Neural cell (in vitro differentiated cells): ENCODE data around the gene DPEP1. TPM values are rescaled to one million over a fixed set of nuclear protein-coding genes. Genes with fewer than 3 reads are reported as not detected.

Experiments used
- H2AFZ ChIP-seq: fragments of 200-600, 300-800 bp; sonication (generic), shearing (Covaris generic); 2 replicates; pipeline ENCODE4 v1.6.0; 2014; ENCODE audit warnings: low read depth, mild to moderate bottlenecking, antibody characterized with exemption, low read length, moderate library complexity
- H3F3A ChIP-seq: fragments of 200-600 bp; shearing (Covaris generic); 2 replicates; pipeline ENCODE4 v1.6.1; 2016; ENCODE audit warnings: mild to moderate bottlenecking, moderate library complexity, mixed read lengths, antibody characterized with exemption, low read length; ENCODE audit not compliant: insufficient read depth, poor library complexity, severe bottlenecking
- H3K27ac ChIP-seq: fragments of 200-600, 300-800 bp; sonication (generic), shearing (Covaris generic); 2 replicates; pipeline ENCODE4 v1.5.1; 2014; ENCODE audit warnings: mild to moderate bottlenecking, low read length, moderate library complexity
- H3K27me3 ChIP-seq: fragments of 300-800, 200-600 bp; sonication (generic), shearing (Covaris generic); 2 replicates; pipeline ENCODE4 v1.6.0; 2014; ENCODE audit warnings: mild to moderate bottlenecking, low read depth, low read length, moderate library complexity; ENCODE audit not compliant: insufficient read depth
- H3K36me3 ChIP-seq: fragments of 300-800, 200-600 bp; sonication (generic), shearing (Covaris generic); 2 replicates; pipeline ENCODE4 v1.5.1; 2014; ENCODE audit warnings: mild to moderate bottlenecking, antibody characterized with exemption, low read length, moderate library complexity; ENCODE audit not compliant: insufficient read depth
- H3K4me2 ChIP-seq: fragments of 300-800, 200-600 bp; sonication (generic), shearing (Covaris generic); 2 replicates; pipeline ENCODE4 v1.6.0; 2014; ENCODE audit warnings: mild to moderate bottlenecking, low read length
- H3K4me3 ChIP-seq: fragments of 300-800, 200-600 bp; sonication (generic), shearing (Covaris generic); 2 replicates; pipeline ENCODE4 v1.5.1; 2014; ENCODE audit warnings: mild to moderate bottlenecking, low read length, moderate library complexity
- H3K79me2 ChIP-seq: fragments of 200-600 bp; shearing (Covaris generic); replicated peaks from 2 replicates; pipeline ENCODE4 v1.6.0; 2014; ENCODE audit warnings: mild to moderate bottlenecking, low read length, moderate library complexity; ENCODE audit not compliant: insufficient read depth
- H3K9ac ChIP-seq: fragments of 300-800, 200-600 bp; sonication (generic), shearing (Covaris generic); 2 replicates; pipeline ENCODE4 v1.6.1; 2016; ENCODE audit warnings: mild to moderate bottlenecking, low read length, mixed read lengths
- H3K9me2 ChIP-seq: fragments of 200-600 bp; shearing (Covaris generic); 2 replicates; pipeline ENCODE4 v1.6.1; 2016; ENCODE audit warnings: mild to moderate bottlenecking, low read length, mixed read lengths; ENCODE audit not compliant: insufficient read depth
- H3K9me3 ChIP-seq: fragments of 200-600, 300-800 bp; sonication (generic), shearing (Covaris generic); 2 replicates; pipeline ENCODE4 v1.6.1; 2016; ENCODE audit warnings: mild to moderate bottlenecking, mixed run types, low read length, moderate library complexity, mixed read lengths
- H4K20me1 ChIP-seq: fragments of 200-600 bp; shearing (Covaris generic); 2 replicates; pipeline ENCODE4 v1.6.1; 2016; ENCODE audit warnings: mild to moderate bottlenecking, mixed run types; ENCODE audit not compliant: insufficient read depth
- EP300 ChIP-seq: fragments of 450-650 bp; conservative IDR thresholded peaks from 2 replicates; pipeline ENCODE4 v1.6.1; 2014; ENCODE audit warnings: antibody characterized with exemption, mild to moderate bottlenecking, moderate library complexity; ENCODE audit not compliant: poor library complexity, severe bottlenecking
- EZH2 ChIP-seq: fragments of 200-600, 300-800 bp; shearing (Covaris generic), sonication (generic); IDR thresholded peaks from 2 replicates; pipeline ENCODE4 v1.6.1; 2014; ENCODE audit warnings: antibody characterized with exemption, low read length, borderline replicate concordance, mild to moderate bottlenecking; ENCODE audit not compliant: insufficient read depth, poor library complexity, severe bottlenecking
- MXI1 ChIP-seq: fragments of 450-650 bp; conservative IDR thresholded peaks from 2 replicates; pipeline ENCODE4 v1.6.1; 2014; ENCODE audit warnings: antibody characterized with exemption, mild to moderate bottlenecking; ENCODE audit not compliant: poor library complexity, severe bottlenecking
- POLR2AphosphoS5 ChIP-seq: IDR thresholded peaks from 2 replicates; pipeline ENCODE4 v1.6.1; 2012
- RAD21 ChIP-seq: fragments of 450-650 bp; conservative IDR thresholded peaks from 2 replicates; pipeline ENCODE4 v1.6.1; 2014; ENCODE audit warnings: antibody characterized with exemption, mild to moderate bottlenecking, moderate library complexity
- REST ChIP-seq: IDR thresholded peaks from 2 replicates; pipeline ENCODE4 v1.6.1; 2012; ENCODE audit warnings: borderline replicate concordance
- SMC3 ChIP-seq: fragments of 450-650 bp; conservative IDR thresholded peaks from 2 replicates; pipeline ENCODE4 v1.6.1; 2014; ENCODE audit warnings: antibody characterized with exemption, mild to moderate bottlenecking, moderate library complexity; ENCODE audit not compliant: poor library complexity
- TAF1 ChIP-seq: IDR thresholded peaks from 2 replicates; pipeline ENCODE4 v1.6.1; 2012; ENCODE audit warnings: low read depth
- polyA plus RNA-seq: library from polyadenylated mRNA; depleted of rRNA; stranded (reverse); fragments of >200 nt; gene quantifications from 2 replicates; pipeline ENCODE4 v1.2.3, GENCODE V29; 2014
- TF ChIP-seq, protein P1 (sequence below): fragments of 450-650 bp; IDR thresholded peaks from 2 replicates; pipeline ENCODE4 v1.5.1; 2014; ENCODE audit warnings: antibody characterized with exemption, mild to moderate bottlenecking, moderate library complexity; ENCODE audit not compliant: poor library complexity, severe bottlenecking

The DPEP1 gene
- polyA plus RNA-seq, 1 donor from 2014 or later: 0.33 TPM

GRCh38 chr16:89639385-89639784 is 25.9 kb downstream of the DPEP1 start:
- no peak overlapping the region for H3K4me3 ChIP-seq
- H3K27me3 ChIP-seq: peaks cover 3% of the 10 kb centered on the region
- no peaks in the 10 kb centered on the region for H3K9me3 ChIP-seq
- H3K27ac ChIP-seq: no peak overlapping the region
- no peak overlapping the region for H3K4me2 ChIP-seq
- H2AFZ ChIP-seq: no peak overlapping the region
- no peaks in the 10 kb centered on the region for H3K79me2 ChIP-seq
- H3K36me3 ChIP-seq: no peaks in the 10 kb centered on the region
- no peaks in the 10 kb centered on the region for H3F3A ChIP-seq
- TF ChIP-seq SMC3 (no peak), MXI1 (no peak), TAF1 (no peak), RAD21 (no peak), REST (no peak), EP300 (no peak), POLR2AphosphoS5 (no peak)
- TF ChIP-seq, protein P1, sequence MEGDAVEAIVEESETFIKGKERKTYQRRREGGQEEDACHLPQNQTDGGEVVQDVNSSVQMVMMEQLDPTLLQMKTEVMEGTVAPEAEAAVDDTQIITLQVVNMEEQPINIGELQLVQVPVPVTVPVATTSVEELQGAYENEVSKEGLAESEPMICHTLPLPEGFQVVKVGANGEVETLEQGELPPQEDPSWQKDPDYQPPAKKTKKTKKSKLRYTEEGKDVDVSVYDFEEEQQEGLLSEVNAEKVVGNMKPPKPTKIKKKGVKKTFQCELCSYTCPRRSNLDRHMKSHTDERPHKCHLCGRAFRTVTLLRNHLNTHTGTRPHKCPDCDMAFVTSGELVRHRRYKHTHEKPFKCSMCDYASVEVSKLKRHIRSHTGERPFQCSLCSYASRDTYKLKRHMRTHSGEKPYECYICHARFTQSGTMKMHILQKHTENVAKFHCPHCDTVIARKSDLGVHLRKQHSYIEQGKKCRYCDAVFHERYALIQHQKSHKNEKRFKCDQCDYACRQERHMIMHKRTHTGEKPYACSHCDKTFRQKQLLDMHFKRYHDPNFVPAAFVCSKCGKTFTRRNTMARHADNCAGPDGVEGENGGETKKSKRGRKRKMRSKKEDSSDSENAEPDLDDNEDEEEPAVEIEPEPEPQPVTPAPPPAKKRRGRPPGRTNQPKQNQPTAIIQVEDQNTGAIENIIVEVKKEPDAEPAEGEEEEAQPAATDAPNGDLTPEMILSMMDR: no peak
- H3K9ac ChIP-seq: no peak overlapping the region
- H3K9me2 ChIP-seq: no peaks in the 10 kb centered on the region
- H4K20me1 ChIP-seq: no peaks in the 10 kb centered on the region

- Histone ChIP-seq H3K9me2 (no peaks in the 10 kb centered on the region), H3K4me2 (no peak overlapping the region)
These were observed 28.1 kb downstream of the DPEP1 start for GRCh38 chr16:89641458-89642119.

GRCh38 chr16:89642574-89642973 is 29.1 kb downstream of the DPEP1 start:
- Histone ChIP-seq H3K27ac (no peak overlapping the region), H2AFZ (no peak overlapping the region), H3K9me3 (no peaks in the 10 kb centered on the region), H3K9me2 (no peaks in the 10 kb centered on the region), H4K20me1 (no peaks in the 10 kb centered on the region), H3K9ac (no peak overlapping the region), H3F3A (no peaks in the 10 kb centered on the region), H3K4me2 (no peak overlapping the region), H3K36me3 (no peaks in the 10 kb centered on the region), H3K4me3 (no peak overlapping the region), H3K27me3 (no peaks in the 10 kb centered on the region), H3K79me2 (no peaks in the 10 kb centered on the region)
- no peak for TF ChIP-seq MXI1
- no peak for TF ChIP-seq TAF1
- no peak for TF ChIP-seq EZH2
- no peak for TF ChIP-seq EP300
- TF ChIP-seq RAD21: no peak
- no peak for TF ChIP-seq POLR2AphosphoS5
- TF ChIP-seq REST: no peak

More at GRCh38 chr16:89641458-89642119, 28.1 kb downstream of the DPEP1 start:
- Histone ChIP-seq H3K36me3 (no peaks in the 10 kb centered on the region), H3K79me2 (no peaks in the 10 kb centered on the region), H2AFZ (no peak overlapping the region), H4K20me1 (no peaks in the 10 kb centered on the region), H3K27me3 (no peaks in the 10 kb centered on the region), H3K4me3 (no peak overlapping the region), H3K9me3 (no peaks in the 10 kb centered on the region), H3K27ac (no peak overlapping the region), H3K9ac (no peak overlapping the region), H3F3A (no peaks in the 10 kb centered on the region)
- no peak for TF ChIP-seq POLR2AphosphoS5
- TF ChIP-seq RAD21: no peak
- no peak for TF ChIP-seq EP300
- no peak for TF ChIP-seq EZH2
